Hindlimb muscle (tissue), 1 donor: ENCODE data around the gene TJP3. TPM values are rescaled to one million over a fixed set of nuclear protein-coding genes. Genes with fewer than 3 reads are reported as not detected.
"Not testable (repeated sequence)": the region's sequence is repeated elsewhere in the genome, so short reads cannot be mapped to it uniquely, and the experiment has no call there.

Experiments used
- DNase-seq: peaks from one replicate; pipeline ENCODE4 v3.0.0-alpha.2; 2013
- polyA plus RNA-seq: library from polyadenylated mRNA; unstranded; fragments of 120-200 nt; gene quantifications from one replicate; pipeline ENCODE4 v1.2.1, GENCODE V29; 2013; ENCODE audit not compliant: insufficient read length

TJP3 gene
- polyA plus RNA-seq, 1 donor = not detected

DNA sequence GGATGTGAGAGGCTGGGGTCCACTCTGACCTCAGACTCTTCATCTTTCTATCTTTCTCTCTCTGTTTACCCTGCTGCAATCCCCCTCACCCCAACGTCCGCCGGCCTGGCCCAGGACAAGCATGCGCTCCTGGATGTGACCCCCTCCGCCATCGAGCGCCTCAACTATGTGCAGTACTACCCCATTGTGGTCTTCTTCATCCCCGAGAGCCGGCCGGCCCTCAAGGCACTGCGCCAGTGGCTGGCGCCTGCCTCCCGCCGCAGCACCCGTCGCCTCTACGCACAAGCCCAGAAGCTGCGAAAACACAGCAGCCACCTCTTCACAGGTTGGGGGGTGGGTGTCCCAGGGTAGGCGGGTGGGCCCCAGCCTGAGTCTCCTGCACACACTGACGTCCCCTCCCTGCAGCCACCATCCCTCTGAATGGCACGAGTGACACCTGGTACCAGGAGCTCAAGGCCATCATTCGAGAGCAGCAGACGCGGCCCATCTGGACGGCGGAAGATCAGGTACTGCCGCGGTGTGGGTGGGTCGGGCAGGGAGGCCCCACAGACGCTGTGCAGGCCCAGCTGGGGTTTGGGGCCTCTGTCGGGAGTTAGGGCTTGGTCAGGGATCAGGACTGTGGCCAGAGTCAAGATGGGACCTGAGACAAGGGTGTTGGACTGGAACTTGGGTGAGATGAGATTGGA is 38.3 kb downstream of the TJP3 start:
- DNase-seq = no peak

- no peak for DNase-seq
Observed at GRCh38 chr19:3748965-3749364, 40.8 kb downstream of the TJP3 start.

DNA sequence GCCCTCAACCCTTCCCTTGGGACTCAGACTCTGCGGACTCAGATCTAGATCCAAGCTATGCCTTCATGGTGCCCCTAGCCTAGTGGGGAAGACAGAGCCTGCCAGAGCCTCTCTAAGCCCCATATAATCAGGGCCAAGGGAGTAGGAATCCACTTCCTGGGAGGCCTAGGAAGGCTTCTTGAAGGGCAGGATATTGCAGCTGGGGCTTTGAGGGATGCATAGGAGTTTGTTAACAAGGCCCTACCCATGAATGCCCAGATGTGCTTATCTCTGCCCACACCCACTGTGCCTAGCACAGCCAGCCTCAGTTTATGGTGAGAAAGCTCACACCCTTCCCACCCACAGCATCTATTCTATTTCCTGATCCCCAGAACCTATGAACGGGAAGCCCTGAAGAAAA is 42.0 kb downstream of the TJP3 start:
- DNase-seq = no peak

- DNase-seq = no peak
Observed at GRCh38 chr19:3751236-3751635, 43.1 kb downstream of the TJP3 start.

DNA sequence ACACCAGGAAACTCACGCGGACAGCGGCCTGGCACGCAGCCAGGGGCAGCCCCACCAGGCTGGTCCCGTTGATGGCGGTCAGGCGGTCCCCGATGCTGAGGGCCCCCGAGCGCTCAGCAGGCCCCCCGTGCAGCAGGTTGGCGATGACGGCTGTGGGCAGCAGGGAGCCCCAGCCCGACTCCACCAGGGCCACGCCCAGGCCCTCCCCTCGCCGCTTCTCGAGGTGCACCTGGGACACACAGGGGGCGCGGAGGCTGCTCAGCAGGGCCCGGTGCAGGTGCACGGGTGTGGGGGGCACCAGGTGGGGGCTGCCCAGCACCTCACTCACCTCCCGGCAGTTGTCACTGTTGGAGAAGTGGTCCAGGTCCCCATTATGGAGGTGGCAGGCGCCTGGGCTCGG is 44.3 kb downstream of the TJP3 start:
- no peak for DNase-seq

GRCh38 chr19:3753631-3754410 is 45.6 kb downstream of the TJP3 start:
- DNase-seq = no peak

GRCh38 chr19:3757705-3758104 is 49.5 kb downstream of the TJP3 start:
- not testable (repeated sequence) for DNase-seq

DNA sequence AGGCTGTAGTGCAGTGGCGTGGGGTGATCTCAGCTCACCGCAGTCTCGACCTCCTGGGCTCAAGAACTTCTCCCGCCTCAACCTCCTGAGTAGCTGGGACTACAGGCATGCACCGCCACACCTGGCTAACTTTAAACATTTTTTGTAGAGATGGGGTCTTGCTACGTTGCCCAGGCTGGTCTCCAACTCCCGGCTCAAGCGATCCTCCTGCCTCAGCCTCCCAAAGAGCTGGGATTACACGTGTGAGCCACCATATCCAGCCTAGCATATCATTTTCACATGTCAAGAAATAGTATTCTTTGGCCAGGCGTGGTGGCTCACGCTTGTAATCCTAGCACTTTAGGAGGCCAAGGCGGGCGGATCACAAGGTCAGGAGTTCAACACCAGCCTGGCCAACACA is 50.1 kb downstream of the TJP3 start:
- DNase-seq = not testable (repeated sequence)

GRCh38 chr19:3759482-3760254 is 51.5 kb downstream of the TJP3 start:
- DNase-seq = no peak

DNA sequence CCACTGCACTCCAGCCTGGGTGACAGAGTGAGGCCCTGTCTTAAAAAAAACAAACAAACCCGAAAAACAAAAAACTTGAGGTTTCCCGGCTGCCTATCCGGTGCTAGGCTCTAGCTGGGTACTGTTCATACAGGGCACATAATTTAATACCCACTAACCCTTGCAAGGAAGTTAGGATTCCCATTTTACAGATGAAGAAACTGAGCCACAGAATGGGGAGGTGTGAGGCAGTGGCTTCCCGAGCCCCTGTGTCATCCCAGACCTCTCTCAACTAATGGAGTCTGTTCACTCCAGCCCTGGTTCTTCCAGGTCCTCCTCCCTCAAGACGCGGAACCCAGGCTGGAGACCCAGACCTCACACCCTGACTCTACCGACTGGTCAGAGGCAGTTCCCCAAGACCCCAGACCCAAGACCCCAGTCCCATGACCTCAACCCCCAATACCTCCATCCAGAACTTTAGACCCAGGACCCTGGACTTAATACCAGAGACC is 52.7 kb downstream of the TJP3 start:
- no peak for DNase-seq

GRCh38 chr19:3761382-3762129 is 53.4 kb downstream of the TJP3 start, which contains the start of gene APBA3:
APBA3 (minus strand) TSS chr19:3761692; CDS start chr19:3760264, 1,428 bp downstream.
- peak; percentile 92 for DNase-seq

- DNase-seq = no peak
Observed at GRCh38 chr19:3762130-3762473, 53.9 kb downstream of the TJP3 start.

- DNase-seq = peak; percentile 100
Observed at GRCh38 chr19:3762501-3763459, 54.6 kb downstream of the TJP3 start, which contains the start of gene MRPL54. MRPL54 (plus strand) TSS chr19:3762682; CDS start chr19:3762701, 19 bp downstream.

DNA sequence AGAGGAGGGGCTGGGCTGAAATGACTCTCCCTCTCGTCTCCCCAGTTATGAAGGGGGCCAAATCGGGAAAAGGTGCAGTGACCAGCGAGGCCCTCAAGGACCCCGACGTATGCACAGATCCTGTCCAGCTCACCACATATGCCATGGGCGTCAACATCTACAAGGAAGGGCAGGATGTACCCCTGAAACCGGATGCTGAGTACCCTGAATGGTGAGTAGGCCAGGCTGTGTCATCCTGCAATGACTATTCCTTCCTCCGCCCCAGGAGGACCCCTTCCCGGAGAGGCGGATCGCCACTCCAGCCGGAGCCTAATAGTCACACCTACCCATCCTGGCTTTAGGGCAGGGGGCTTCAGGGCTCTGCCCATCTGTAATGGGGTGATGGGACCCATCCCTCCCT is 56.9 kb downstream of the TJP3 start:
- no peak for DNase-seq

DNA sequence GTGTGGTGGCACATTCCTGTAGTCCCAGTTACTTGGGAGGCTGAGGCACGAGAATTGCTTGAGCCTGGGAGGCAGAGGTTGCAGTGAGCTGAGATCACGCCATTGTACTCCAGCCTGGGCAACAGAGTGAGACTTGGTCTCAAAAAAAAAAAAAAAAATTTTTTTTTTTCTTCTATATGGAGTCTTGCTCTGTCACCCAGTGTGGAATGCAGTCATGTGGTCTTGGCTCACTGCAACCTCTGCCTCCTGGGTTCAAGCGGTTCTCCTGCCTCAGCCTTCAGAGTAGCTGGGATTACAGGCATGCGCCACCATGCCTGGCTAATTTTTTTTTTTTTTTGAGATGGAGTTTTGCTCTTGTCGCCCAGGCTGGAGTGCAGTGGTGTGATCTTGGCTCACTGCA is 57.6 kb downstream of the TJP3 start:
- not testable (repeated sequence) for DNase-seq

GRCh38 chr19:3766520-3766919 is 58.3 kb downstream of the TJP3 start:
- no peak for DNase-seq

DNA sequence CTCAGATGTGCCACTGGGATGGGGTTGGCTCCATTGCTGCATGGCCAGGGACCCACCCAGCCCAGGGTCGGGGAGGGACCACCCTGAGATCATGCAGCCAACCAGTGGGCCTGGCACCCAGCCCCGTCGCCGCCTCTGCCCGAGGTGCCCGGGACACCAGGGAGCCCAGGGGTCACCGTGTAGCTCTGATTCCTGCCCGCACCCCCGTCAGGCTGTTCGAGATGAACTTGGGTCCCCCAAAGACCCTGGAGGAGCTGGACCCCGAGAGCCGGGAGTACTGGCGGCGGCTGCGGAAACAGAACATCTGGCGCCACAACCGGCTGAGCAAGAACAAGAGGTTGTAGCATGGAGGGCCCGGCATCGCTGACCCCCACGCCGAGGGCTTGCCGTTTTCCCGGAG is 58.9 kb downstream of the TJP3 start:
- DNase-seq = no peak

DNA sequence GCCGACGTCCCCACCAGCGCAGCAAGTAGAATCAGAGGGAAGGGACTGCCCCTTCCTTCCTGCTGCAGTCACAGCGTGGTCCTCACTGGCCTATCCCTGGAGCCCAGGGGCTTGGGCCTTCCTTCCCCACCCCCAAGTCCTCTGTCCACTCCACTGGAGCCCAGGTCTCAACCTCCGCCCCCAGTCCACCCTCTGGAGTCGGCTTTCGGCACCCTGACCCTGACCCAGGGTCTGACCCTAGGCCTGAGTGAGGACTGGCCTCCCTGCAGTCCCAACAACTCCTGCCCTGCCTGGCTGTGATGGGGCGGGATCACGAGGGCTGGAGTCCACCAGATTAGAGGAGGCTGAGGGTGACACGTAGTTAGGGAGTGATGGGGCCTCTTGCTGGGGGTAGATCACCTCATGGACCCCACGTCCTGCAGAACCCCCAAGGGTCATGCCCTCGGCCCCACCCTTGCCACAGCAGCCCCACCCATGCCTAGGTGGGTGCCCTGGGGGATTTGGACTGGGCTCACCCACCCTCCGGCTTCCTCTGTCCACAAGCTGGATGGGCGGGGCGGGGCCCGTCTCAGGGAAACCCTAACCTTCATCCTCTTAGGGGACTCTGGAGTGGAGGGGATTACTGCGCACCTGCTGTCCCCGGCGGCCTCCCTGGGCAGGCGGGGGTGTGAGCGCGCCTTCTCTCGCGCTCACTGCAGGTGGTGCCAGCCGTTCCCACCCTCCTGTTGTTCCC is 60.0 kb downstream of the TJP3 start:
- no peak for DNase-seq

- no peak for DNase-seq
Observed at GRCh38 chr19:3768748-3769099, 60.5 kb downstream of the TJP3 start.

- no peak for DNase-seq
Observed at GRCh38 chr19:3769494-3769893, 61.3 kb downstream of the TJP3 start.
